KMS-11 (cell line): ENCODE results near the gene RASAL2.

Experiments used
- H2AFZ ChIP-seq: fragments of 200-600 bp; sonication (generic); 2 replicates; pipeline ENCODE4 v1.6.1; 2016; ENCODE audit warnings: antibody characterized with exemption, mixed run types, low read depth
- H3K27ac ChIP-seq: fragments of 200-600 bp; sonication (generic); 2 replicates; pipeline ENCODE4 v1.6.1; 2016; ENCODE audit warnings: mild to moderate bottlenecking, mixed run types
- H3K27me3 ChIP-seq: fragments of 200-600 bp; sonication (generic); 2 replicates; pipeline ENCODE4 v1.6.1; 2017; ENCODE audit warnings: mild to moderate bottlenecking, low read depth, mixed run types, moderate library complexity; ENCODE audit not compliant: insufficient read depth
- H3K36me3 ChIP-seq: fragments of 200-600 bp; sonication (generic); 2 replicates; pipeline ENCODE4 v1.6.1; 2017; ENCODE audit warnings: mild to moderate bottlenecking, mixed run types; ENCODE audit not compliant: insufficient read depth
- H3K4me1 ChIP-seq: fragments of 200-600 bp; sonication (generic); 2 replicates; pipeline ENCODE4 v1.6.1; 2016; ENCODE audit warnings: mild to moderate bottlenecking, low read depth, mixed run types; ENCODE audit not compliant: poor library complexity, severe bottlenecking
- H3K4me2 ChIP-seq: fragments of 200-600 bp; sonication (generic); 2 replicates; pipeline ENCODE4 v1.7.0; 2016; ENCODE audit warnings: mild to moderate bottlenecking, mixed run types
- H3K4me3 ChIP-seq: fragments of 200-600 bp; sonication (generic); IDR thresholded peaks from 2 replicates; pipeline ENCODE4 v1.6.1; 2017; ENCODE audit warnings: low read depth, low read length, mixed read lengths; ENCODE audit not compliant: insufficient read depth
- H3K79me2 ChIP-seq: fragments of 200-600 bp; sonication (generic); 2 replicates; pipeline ENCODE4 v1.6.1; 2016; ENCODE audit warnings: low read depth, mixed run types; ENCODE audit not compliant: insufficient read depth
- H3K9ac ChIP-seq: fragments of 200-600 bp; sonication (generic); 2 replicates; pipeline ENCODE4 v1.6.1; 2016; ENCODE audit warnings: mild to moderate bottlenecking, mixed run types
- H4K20me1 ChIP-seq: fragments of 200-600 bp; sonication (generic); 2 replicates; pipeline ENCODE4 v1.6.1; 2016; ENCODE audit warnings: mild to moderate bottlenecking, mixed run types; ENCODE audit not compliant: insufficient read depth
- CTCF ChIP-seq: fragments of 200-600 bp; sonication (generic); conservative IDR thresholded peaks from 2 replicates; pipeline ENCODE4 v1.6.1; 2017; ENCODE audit warnings: low read depth, mild to moderate bottlenecking, antibody characterized with exemption, low read length, moderate library complexity, mixed read lengths

The RASAL2 gene

GRCh38 chr1:178209935-178210334 is 116.0 kb downstream of the RASAL2 start:
- Histone ChIP-seq H3K27ac (no peak overlapping the region), H2AFZ (no peak overlapping the region), H3K4me3 (no peak overlapping the region), H3K9ac (no peak overlapping the region), H3K27me3 (no peaks in the 10 kb centered on the region), H4K20me1 (no peaks in the 10 kb centered on the region), H3K4me1 (no peaks in the 10 kb centered on the region), H3K4me2 (no peak overlapping the region), H3K36me3 (no peaks in the 10 kb centered on the region), H3K79me2 (no peaks in the 10 kb centered on the region)
- no peak for TF ChIP-seq CTCF

GRCh38 chr1:178218550-178218949 is 124.6 kb downstream of the RASAL2 start:
- Histone ChIP-seq H3K27ac (no peak overlapping the region), H3K4me3 (no peak overlapping the region), H2AFZ (no peak overlapping the region), H3K9ac (no peak overlapping the region), H3K4me1 (no peaks in the 10 kb centered on the region), H4K20me1 (no peaks in the 10 kb centered on the region), H3K79me2 (no peaks in the 10 kb centered on the region), H3K36me3 (no peaks in the 10 kb centered on the region), H3K27me3 (no peaks in the 10 kb centered on the region), H3K4me2 (no peak overlapping the region)
- no peak for TF ChIP-seq CTCF

GRCh38 chr1:178220094-178220493 is 126.2 kb downstream of the RASAL2 start:
- Histone ChIP-seq H3K4me2 (no peak overlapping the region), H3K27me3 (no peaks in the 10 kb centered on the region), H2AFZ (no peak overlapping the region), H4K20me1 (no peaks in the 10 kb centered on the region), H3K27ac (no peak overlapping the region), H3K79me2 (no peaks in the 10 kb centered on the region), H3K36me3 (no peaks in the 10 kb centered on the region), H3K4me3 (no peak overlapping the region), H3K4me1 (no peaks in the 10 kb centered on the region), H3K9ac (no peak overlapping the region)
- TF ChIP-seq CTCF, result no peak

GRCh38 chr1:178223289-178223688 is 129.4 kb downstream of the RASAL2 start:
- H3K4me1 ChIP-seq, result no peaks in the 10 kb centered on the region
- no peaks in the 10 kb centered on the region for H3K27me3 ChIP-seq
- no peak for TF ChIP-seq CTCF
- H4K20me1 ChIP-seq, result no peaks in the 10 kb centered on the region
- H3K36me3 ChIP-seq, result no peaks in the 10 kb centered on the region
- no peak overlapping the region for H3K27ac ChIP-seq
- no peak overlapping the region for H3K4me2 ChIP-seq
- no peak overlapping the region for H2AFZ ChIP-seq
- H3K9ac ChIP-seq, result no peak overlapping the region
- H3K79me2 ChIP-seq, result no peaks in the 10 kb centered on the region
- no peak overlapping the region for H3K4me3 ChIP-seq
